Measurements from ENCODE around the gene ALX4. TPM values are rescaled to one million over a fixed set of nuclear protein-coding genes. Genes with fewer than 3 reads are reported as not detected.

The ALX4 gene
- polyA plus RNA-seq, 4 donors, result 0.08 to 0.24 (median 0.20) TPM

- DNase-seq (ENCODE audit: low read depth in 4 of 4, low spot score in 2 of 4), result peak in 3 of 4 donors; percentile 21 to 31 (median 24)
Observed at GRCh38 chr11:44269369-44270351, 40.3 kb downstream of the ALX4 start.

GRCh38 chr11:44268614-44269080 is 41.3 kb downstream of the ALX4 start:
- DNase-seq (ENCODE audit: low read depth in 4 of 4, low spot score in 2 of 4), result no peak

- DNase-seq (ENCODE audit: low read depth in 4 of 4, low spot score in 2 of 4), result no peak
Observed at GRCh38 chr11:44267750-44268613, 42.0 kb downstream of the ALX4 start.

- no peak for DNase-seq (ENCODE audit: low read depth in 4 of 4, low spot score in 2 of 4)
Observed at GRCh38 chr11:44267006-44267749, 42.8 kb downstream of the ALX4 start.

GRCh38 chr11:44266056-44266780 is 43.7 kb downstream of the ALX4 start:
- no peak for DNase-seq (ENCODE audit: low read depth in 4 of 4, low spot score in 2 of 4)

- no peak for DNase-seq (ENCODE audit: low read depth in 4 of 4, low spot score in 2 of 4)
Observed at GRCh38 chr11:44264761-44265160, 45.2 kb downstream of the ALX4 start.

- DNase-seq (ENCODE audit: low read depth in 4 of 4, low spot score in 2 of 4), result no peak
Observed at GRCh38 chr11:44264438-44264749, 45.5 kb downstream of the ALX4 start.

GRCh38 chr11:44263738-44264437 is 46.1 kb downstream of the ALX4 start:
- DNase-seq (ENCODE audit: low read depth in 4 of 4, low spot score in 2 of 4), result no peak

GRCh38 chr11:44261800-44262591 is 47.9 kb downstream of the ALX4 start:
- DNase-seq (ENCODE audit: low read depth in 4 of 4, low spot score in 2 of 4), result no peak

GRCh38 chr11:44260081-44260480 is 49.9 kb downstream of the ALX4 start:
- no peak for DNase-seq (ENCODE audit: low read depth in 4 of 4, low spot score in 2 of 4)

- no peak for DNase-seq (ENCODE audit: low read depth in 4 of 4, low spot score in 2 of 4)
Observed at GRCh38 chr11:44258839-44259420, 51.0 kb downstream of the ALX4 start.

- no peak for DNase-seq (ENCODE audit: low read depth in 4 of 4, low spot score in 2 of 4)
Observed at GRCh38 chr11:44258190-44258489, 51.8 kb downstream of the ALX4 start.

- DNase-seq (ENCODE audit: low read depth in 4 of 4, low spot score in 2 of 4), result no peak
Observed at GRCh38 chr11:44257338-44258189, 52.4 kb downstream of the ALX4 start.

- DNase-seq (ENCODE audit: low read depth in 4 of 4, low spot score in 2 of 4), result no peak
Observed at GRCh38 chr11:44256673-44257291, 53.2 kb downstream of the ALX4 start.

- DNase-seq (ENCODE audit: low read depth in 4 of 4, low spot score in 2 of 4), result no peak
Observed at GRCh38 chr11:44255406-44256071, 54.4 kb downstream of the ALX4 start.

GRCh38 chr11:44252999-44253602 is 56.8 kb downstream of the ALX4 start:
- DNase-seq (ENCODE audit: low read depth in 4 of 4, low spot score in 2 of 4), result no peak
